AG04450 (cell line): ENCODE measurements around the gene ZNF512B. TPM values are rescaled to one million over a fixed set of nuclear protein-coding genes. Genes with fewer than 3 reads are reported as not detected.
A peak's percentile ranks its signal among the peaks of the same experiment; 100 is the strongest.

Experiments used
- CTCF ChIA-PET: fragments of 300-600, 350-600 bp; formaldehyde crosslinking; extraction: SDS; loops from one replicate; lab custom pipeline; 2022; ENCODE audit warnings: antibody characterized with exemption, inconsistent platforms; lab: Charles Lee
- POLR2A ChIA-PET: fragments of 350-600 bp; formaldehyde crosslinking; extraction: SDS; loops from one replicate; lab custom pipeline; 2021; ENCODE audit warnings: antibody characterized with exemption, inconsistent platforms; lab: Yijun Ruan, JAX
- DNase-seq: peaks from one replicate; pipeline ENCODE4 v3.0.0-alpha.2; 2011; ENCODE audit warnings: low read depth, low spot score
- H3K27ac ChIP-seq: one replicate; pipeline ENCODE4 v1.5.1; 2012; ENCODE audit warnings: low read depth, low read length, control low read depth
- H3K27me3 ChIP-seq: one replicate; pipeline ENCODE4 v1.6.0; 2012; ENCODE audit warnings: low read length; ENCODE audit not compliant: control insufficient read depth, insufficient read depth
- H3K4me3 ChIP-seq: 2 replicates; pipeline ENCODE4 v1.5.1; 2011; ENCODE audit warnings: mild to moderate bottlenecking, low read depth, low read length, control low read depth
- H3K9me3 ChIP-seq: 2 replicates; pipeline ENCODE4 v1.5.1; 2012; ENCODE audit warnings: low read length; ENCODE audit not compliant: control insufficient read depth, insufficient read depth
- polyA plus RNA-seq: library from polyadenylated mRNA; depleted of rRNA; stranded (reverse); fragments of >200 nt; gene quantifications from 2 replicates; pipeline ENCODE4 v1.2.3, GENCODE V29; 2011; rRNA removed
- small RNA-seq: library from RNA; depleted of rRNA; stranded (forward); fragments of <200 nt; gene quantifications from one replicate; pipeline ENCODE3, GENCODE V24; 2012; ENCODE audit warnings: low read depth; ENCODE audit not compliant: insufficient read length
- TF ChIP-seq, protein P1 (sequence below): IDR thresholded peaks from 2 replicates; pipeline ENCODE4 v1.5.1; 2011; ENCODE audit warnings: low read depth, low read length, control low read depth, inconsistent platforms

ZNF512B gene
- polyA plus RNA-seq, 1 experiment: 4.0 TPM

GRCh38 chr20:63915471-63915870, 54.3 kb downstream of the ZNF512B start:
- CTCF ChIA-PET: interaction anchor here (1.2 kb wide), 1 partner anchor 140 kb away, joined by 3 read pairs; no protein-coding TSS in a partner anchor
- POLR2A ChIA-PET: no interaction called here

GRCh38 chr20:63913768-63914167, 56.0 kb downstream of the ZNF512B start:
- Histone ChIP-seq H3K9me3 (peaks cover 9% of the 10 kb centered on the region; the same call in 1 of the 2 replicates), H3K27me3 (no peaks in the 10 kb centered on the region), H3K27ac (no peak overlapping the region), H3K4me3 (no peak overlapping the region)
- CTCF ChIA-PET: no interaction called here
- POLR2A ChIA-PET: no interaction called here
- TF ChIP-seq, protein P1, sequence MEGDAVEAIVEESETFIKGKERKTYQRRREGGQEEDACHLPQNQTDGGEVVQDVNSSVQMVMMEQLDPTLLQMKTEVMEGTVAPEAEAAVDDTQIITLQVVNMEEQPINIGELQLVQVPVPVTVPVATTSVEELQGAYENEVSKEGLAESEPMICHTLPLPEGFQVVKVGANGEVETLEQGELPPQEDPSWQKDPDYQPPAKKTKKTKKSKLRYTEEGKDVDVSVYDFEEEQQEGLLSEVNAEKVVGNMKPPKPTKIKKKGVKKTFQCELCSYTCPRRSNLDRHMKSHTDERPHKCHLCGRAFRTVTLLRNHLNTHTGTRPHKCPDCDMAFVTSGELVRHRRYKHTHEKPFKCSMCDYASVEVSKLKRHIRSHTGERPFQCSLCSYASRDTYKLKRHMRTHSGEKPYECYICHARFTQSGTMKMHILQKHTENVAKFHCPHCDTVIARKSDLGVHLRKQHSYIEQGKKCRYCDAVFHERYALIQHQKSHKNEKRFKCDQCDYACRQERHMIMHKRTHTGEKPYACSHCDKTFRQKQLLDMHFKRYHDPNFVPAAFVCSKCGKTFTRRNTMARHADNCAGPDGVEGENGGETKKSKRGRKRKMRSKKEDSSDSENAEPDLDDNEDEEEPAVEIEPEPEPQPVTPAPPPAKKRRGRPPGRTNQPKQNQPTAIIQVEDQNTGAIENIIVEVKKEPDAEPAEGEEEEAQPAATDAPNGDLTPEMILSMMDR: no peak
- DNase-seq: no peak

More at GRCh38 chr20:63915471-63915870, 54.3 kb downstream of the ZNF512B start:
- no peak for DNase-seq
- TF ChIP-seq, protein P1: no peak
- Histone ChIP-seq H3K27me3 (no peaks in the 10 kb centered on the region), H3K4me3 (no peak overlapping the region), H3K9me3 (peaks cover 9% of the 10 kb centered on the region; the same call in 1 of the 2 replicates), H3K27ac (no peak overlapping the region)

DNA sequence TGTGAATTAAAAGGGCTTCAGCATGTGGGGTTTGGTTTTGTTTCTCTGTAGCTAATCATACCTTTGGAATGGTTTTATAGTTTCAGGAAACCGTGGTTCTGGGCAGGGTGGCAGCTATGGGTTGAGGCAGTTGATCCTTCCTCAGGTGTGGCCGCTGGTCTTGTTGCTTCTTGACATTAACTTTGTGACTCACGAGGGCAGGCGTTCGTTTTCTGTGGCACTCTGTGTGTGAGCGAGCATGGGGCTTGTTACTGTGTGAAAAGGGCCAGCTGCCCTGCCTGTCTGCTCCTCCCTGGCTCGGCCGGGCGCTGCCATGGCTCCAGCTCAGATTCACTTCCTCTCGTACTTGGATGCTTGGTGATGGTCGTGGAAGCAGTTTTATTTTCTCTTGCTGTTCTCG, 58.6 kb downstream of the ZNF512B start:
- H3K9me3 ChIP-seq: peaks cover 7% of the 10 kb centered on the region; the same call in 1 of the 2 replicates
- TF ChIP-seq, protein P1: no peak
- no peak overlapping the region for H3K27ac ChIP-seq
- H3K27me3 ChIP-seq: no peaks in the 10 kb centered on the region
- no peak for DNase-seq
- POLR2A ChIA-PET: no interaction called here
- CTCF ChIA-PET: no interaction called here
- no peak overlapping the region for H3K4me3 ChIP-seq

DNA sequence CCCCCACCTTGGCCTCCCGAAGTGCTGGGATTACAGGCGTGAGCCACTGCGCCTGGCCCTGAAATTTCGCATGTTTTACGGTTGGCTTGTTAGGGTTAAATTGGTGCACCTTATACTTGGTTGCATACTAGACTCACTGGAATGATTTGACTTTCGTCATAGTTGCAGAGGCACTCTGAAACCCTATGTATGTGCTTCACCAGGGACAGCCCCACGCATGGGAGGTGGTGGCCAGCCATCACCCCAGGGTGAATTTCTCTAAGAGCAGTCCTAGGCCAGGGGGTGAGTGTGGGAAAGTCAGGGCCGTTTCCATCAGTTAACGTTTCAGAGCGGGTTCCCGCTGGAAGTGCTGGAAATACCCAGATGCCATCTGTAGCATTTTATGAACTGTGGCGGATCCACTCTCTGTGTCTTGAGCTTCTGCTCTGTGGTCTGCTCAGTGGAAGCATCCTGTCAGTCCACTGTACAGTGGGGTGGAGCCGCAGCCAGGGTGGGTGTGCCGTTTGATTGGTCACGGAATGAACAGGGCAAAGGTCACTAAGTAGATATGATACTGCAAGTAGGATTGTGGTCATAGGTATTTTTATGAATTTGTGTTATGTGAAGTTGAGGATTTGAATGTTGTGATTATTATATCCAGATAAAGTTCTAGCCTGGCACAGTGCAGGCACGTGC, 61.6 kb downstream of the ZNF512B start:
- Histone ChIP-seq H3K27me3 (no peaks in the 10 kb centered on the region), H3K9me3 (no peaks in the 10 kb centered on the region), H3K27ac (no peak overlapping the region), H3K4me3 (no peak overlapping the region)
- CTCF ChIA-PET: no interaction called here
- POLR2A ChIA-PET: no interaction called here
- TF ChIP-seq, protein P1: no peak
- no peak for DNase-seq

Small RNA genes within 50 kb of the gene (small RNA-seq; reads per million reads assigned to genes)
- not detected for gene MIR647
- not detected for gene MIR941-2
- gene MIR941-4: not detected
- not detected for gene MIR941-5
- 3.0 reads per million, percentile 17 among the genes with 10 or more reads in this experiment for gene RNU1-134P

Other genes starting within 250 kb of the ZNF512B start
- 1.5 and 1.8 TPM in 2 replicates for gene LIME1, start 233.3 kb downstream of the ZNF512B start, polyA plus RNA-seq
- 26.0 and 27.6 TPM in 2 replicates for gene SLC2A4RG, start 230.2 kb downstream of the ZNF512B start, polyA plus RNA-seq
- gene ZBTB46, start 138.7 kb downstream of the ZNF512B start, polyA plus RNA-seq: 2.0 and 2.8 TPM in 2 replicates
- gene ABHD16B, start 108.4 kb downstream of the ZNF512B start, polyA plus RNA-seq: not detected in 2 replicates
- 202 and 219 TPM in 2 replicates for gene TPD52L2, start 104.7 kb downstream of the ZNF512B start, polyA plus RNA-seq
- 36.7 and 40.9 TPM in 2 replicates for gene DNAJC5, start 74.8 kb downstream of the ZNF512B start, polyA plus RNA-seq
- 18.0 and 22.3 TPM in 2 replicates for gene UCKL1, start 13.5 kb downstream of the ZNF512B start, polyA plus RNA-seq
- gene SAMD10, start 9.7 kb upstream of the ZNF512B start, polyA plus RNA-seq: 1.3 and 1.8 TPM in 2 replicates
- gene PRPF6, start 11.2 kb upstream of the ZNF512B start, polyA plus RNA-seq: 38.5 and 47.5 TPM in 2 replicates
- gene C20orf204, start 66.3 kb upstream of the ZNF512B start, polyA plus RNA-seq: 0.01 and 0.07 TPM in 2 replicates
- gene SOX18, start 79.7 kb upstream of the ZNF512B start, polyA plus RNA-seq: not detected in 2 replicates
- gene TCEA2, start 93.3 kb upstream of the ZNF512B start, polyA plus RNA-seq: 12.8 and 18.0 TPM in 2 replicates
- gene RGS19, start 109.6 kb upstream of the ZNF512B start, polyA plus RNA-seq: 7.5 and 9.3 TPM in 2 replicates
- gene OPRL1, start 110.2 kb upstream of the ZNF512B start, polyA plus RNA-seq: 0.86 and 1.1 TPM in 2 replicates
- gene LKAAEAR1, start 114.5 kb upstream of the ZNF512B start, polyA plus RNA-seq: not detected in 2 replicates
- gene NPBWR2, start 137.6 kb upstream of the ZNF512B start, polyA plus RNA-seq: not detected in 2 replicates
- gene MYT1, start 194.5 kb upstream of the ZNF512B start, polyA plus RNA-seq: not detected in 2 replicates